HG03439 (cell line): ENCODE results near the gene THAP2.
"Not testable (repeated sequence)": the region's sequence is repeated elsewhere in the genome, so short reads cannot be mapped to it uniquely, and the experiment has no call there.

ENCODE experiments used
- ATAC-seq: cut with Tn5 transposase; IDR thresholded peaks from one replicate; pipeline ENCODE4 v1.9.1; 2021; ENCODE audit warnings: mild to moderate bottlenecking, moderate library complexity; ENCODE audit not compliant: unreplicated experiment

The THAP2 gene

DNA sequence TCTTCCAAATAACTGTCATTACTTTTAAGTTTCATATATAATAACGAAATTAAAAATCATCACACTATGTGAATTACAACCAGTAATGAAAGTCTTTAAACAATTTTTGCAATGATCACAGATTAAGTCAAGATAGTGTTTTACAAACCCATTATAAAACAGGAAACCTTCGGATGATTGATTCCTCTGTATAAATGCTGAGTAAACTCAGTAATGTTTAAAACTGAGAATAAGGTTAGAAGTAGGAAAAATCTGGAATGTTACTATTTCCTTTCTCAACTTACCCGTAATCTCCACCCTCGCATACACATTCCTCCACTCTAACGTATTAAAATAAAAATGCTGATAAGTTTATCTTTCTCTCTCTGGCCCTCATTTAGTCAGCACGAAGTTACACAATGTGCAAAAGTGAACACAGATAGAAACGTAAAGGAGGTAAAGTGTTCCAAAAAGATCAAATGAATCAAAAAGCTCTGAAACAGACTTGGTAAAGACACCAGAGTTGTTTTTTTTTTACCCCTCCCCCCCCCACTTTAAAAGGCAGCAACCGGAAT is 2.0 kb upstream of the THAP2 start:
- no peak for ATAC-seq

DNA sequence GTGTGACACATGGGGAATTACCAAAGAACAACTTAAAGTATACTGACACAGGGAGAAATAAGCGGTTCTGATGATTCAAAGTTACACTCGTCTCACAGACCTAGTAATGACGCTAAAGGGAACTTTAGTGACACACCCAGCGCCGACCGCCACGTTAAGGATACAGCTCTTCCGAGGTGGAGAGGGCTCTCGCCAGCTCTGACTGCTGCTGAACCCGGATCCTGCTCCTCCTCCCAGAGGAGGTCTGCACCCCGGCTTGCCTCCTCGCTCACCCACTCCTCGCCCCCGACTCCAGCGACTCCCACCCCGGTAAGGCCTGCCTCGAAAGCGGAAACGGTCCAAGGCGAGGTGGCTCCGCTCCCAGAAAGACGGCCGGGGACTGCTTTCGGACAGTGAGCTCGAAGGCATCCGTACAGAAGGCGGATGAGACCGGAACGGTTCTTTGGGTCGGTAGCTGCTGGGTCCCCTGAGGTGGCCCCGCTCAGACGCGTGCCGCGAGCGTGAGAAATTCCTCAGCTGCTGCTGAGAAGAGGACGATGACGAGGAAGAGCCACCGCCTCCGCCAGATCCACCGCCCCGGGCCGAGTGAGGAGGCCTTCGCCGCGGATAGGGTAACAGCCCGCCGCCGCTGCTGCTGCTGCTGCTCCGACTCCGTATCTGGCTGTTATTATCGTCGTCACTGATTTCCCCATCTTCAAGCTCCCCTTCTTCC is 1.1 kb upstream of the THAP2 start:
- peak; percentile 23 for ATAC-seq

DNA sequence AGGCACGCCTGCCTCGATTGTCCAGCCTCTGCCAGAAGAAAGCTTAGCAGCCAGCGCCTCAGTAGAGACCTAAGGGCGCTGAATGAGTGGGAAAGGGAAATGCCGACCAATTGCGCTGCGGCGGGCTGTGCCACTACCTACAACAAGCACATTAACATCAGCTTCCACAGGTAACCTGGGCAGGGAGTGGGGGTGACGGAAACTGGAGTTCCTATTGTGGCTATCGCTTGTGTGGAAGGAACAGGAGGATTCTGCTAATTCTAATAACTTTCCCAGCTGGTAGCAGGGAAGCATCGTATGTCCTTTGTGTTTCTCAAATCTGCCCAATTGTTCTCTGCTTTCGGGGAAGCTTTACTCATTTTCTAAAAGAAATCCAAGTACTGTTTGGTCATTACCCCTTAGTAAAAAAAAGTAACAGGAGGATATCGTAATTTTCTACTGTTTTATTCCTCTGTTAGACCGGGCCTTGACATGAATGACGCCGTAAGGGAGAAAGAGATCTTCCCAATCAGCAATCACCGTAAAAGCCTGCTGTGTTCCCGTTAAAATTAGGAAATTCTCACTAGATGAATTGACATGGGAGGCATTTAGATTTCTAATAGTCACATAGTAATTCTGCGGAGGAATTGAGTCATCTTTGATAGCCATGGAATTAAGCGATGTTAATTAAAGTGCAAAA is 449 bp downstream of the THAP2 start:
- ATAC-seq: peak; percentile 17

DNA sequence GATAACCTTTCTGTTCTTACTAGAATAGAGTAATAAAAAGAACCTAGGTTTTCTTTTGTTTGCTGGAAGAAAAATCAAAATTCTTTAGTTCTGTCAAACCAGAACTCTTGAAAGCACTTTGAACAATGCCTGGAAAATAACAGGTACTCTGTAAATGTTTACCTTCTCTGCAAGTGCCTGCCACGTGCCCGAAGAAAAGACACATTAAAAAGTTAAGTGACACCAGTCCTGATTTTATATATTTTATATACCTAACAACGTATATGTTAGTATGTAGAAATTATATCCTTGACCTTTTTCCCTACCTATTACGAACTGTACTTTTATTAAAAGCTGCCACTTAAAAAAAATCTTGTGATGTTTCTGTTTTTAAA is 976 bp downstream of the THAP2 start:
- no peak for ATAC-seq

DNA sequence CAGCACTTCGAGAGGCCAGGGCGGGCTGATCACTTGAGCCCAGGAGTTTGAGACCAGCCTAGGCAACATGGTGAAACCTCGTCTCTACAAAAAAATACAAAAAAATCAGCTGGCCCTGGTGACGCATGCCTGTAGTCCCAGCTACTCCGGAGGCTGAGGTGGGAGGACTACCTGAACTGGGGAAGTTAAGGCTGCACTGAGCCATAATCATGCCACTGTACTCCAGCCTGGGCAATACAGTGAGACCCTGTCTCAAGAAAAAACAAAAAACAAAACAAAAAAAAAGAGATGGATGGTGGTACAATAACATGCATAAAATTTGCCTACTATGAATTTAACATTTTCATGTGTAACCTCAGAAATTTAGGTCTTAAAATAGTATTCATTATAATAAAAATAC is 2.2 kb downstream of the THAP2 start:
- ATAC-seq: no peak

DNA sequence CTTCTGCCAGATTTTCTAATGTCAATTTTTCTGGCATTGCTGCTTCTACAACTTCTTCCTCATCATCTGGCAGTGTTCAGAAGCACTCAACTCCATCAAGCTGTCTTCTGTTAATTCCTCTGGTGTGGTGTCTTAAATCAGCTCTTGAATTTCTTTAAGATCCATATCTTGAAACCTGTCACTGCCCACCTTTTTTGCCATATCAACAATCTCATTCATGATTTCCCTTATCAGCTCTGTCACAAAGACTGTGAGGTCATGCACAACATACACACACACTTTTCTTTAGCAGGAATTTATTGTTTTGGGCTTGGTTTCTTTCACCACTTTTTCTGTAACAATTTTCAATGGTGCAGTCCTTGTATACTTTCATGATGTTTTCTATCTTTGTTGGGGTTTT is 7.2 kb downstream of the THAP2 start:
- ATAC-seq: no peak

DNA sequence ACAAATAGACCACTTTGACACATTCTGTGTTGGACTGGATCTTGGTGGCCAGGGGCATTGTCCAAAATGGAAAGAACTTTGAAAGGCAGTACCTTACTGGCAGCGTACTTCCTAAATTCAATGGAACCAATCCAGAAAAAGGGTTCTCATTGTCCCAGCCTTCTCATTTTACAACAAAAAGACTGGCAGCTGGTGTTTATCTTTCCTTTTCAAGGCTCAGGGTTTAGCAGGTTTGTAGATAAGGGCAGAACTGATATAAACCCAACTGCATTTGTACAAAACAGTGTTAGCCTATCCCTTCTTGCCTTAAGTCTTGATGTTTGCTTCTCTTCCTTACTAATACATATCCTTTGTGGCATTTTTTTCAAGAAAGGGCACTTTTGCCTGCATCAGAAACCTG is 7.7 kb downstream of the THAP2 start:
- no peak for ATAC-seq

DNA sequence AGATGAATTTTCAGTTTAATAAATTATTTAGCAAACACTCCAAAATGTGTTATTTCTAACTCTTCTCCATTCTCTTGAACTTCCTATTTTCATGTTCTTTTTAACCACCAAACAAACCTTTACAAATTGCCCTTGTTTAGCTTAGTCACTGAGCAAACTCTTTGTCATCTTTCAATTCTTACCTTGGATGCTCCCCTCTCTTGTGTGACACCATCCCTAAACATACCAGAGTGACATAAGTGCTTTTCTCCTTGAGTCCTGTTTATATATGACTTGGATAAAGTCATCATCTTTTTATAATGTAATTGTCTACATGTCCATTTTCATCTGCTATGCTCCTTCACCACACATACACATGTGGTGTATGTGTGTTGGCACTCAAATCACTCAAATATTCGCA is 18.4 kb downstream of the THAP2 start:
- no peak for ATAC-seq

DNA sequence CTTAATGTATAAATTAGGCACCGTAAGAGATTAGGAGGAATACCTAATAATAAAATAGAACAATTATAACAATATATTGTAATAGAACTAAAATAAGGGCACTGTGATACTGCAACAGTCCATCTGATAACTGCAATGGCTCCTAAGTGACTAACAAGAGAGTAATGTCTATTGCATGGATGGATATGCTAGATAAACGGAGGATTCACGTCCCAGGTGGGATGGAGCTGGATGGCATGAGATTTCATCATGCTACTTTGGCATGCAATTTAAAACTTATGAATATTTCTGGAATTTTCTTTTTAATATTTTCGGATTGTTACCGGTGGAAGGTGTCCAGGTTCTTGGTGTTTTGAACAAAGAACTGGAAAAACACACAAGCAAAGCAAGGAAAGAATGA is 19.5 kb downstream of the THAP2 start:
- no peak for ATAC-seq

DNA sequence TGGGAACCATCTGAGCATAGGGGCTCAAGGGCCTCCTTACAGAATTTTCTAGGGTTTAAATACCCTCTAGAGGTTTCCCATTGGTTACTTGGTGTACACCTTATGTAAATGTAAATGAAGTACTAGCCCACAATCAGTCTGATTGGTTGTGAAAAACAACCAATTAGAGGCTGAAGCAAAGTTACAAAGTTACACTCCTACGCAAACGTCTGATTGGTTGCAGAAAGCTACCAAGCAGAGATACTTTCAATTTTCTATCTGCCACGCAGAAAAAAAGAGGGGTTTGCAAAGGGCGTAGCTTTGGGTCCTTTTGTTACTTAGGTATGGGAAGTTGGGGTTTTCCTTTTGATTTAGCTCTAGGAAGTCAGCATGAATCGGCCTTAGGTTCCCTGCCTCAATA is 20.0 kb downstream of the THAP2 start:
- no peak for ATAC-seq

DNA sequence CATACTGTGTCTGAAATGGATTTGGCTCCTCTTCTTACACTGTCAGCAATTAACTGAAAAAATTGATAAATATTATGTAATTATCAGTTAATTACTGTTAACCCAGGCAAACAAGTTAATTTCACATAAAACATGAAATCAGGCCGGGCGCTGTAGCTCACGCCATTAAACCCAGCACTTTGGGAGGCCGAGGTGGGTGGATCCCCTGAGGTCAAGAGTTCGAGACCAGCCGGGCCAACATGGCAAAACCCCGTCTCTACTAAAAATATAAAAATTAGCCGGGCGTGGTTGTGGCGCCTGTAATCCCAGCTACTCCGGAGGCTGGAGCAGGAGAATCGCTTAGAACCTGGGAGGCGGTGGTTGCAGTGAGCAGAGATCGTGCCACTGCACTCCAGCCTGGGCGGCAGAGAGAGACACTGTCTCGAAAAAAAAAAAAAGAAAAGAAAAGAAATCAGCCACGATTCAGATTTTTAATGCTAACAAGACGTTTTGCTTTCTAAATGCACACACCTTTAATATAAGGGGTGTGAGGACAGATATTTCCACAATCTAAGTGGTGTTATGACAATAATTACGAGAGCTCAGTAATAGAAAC is 21.3 kb downstream of the THAP2 start:
- no peak for ATAC-seq

DNA sequence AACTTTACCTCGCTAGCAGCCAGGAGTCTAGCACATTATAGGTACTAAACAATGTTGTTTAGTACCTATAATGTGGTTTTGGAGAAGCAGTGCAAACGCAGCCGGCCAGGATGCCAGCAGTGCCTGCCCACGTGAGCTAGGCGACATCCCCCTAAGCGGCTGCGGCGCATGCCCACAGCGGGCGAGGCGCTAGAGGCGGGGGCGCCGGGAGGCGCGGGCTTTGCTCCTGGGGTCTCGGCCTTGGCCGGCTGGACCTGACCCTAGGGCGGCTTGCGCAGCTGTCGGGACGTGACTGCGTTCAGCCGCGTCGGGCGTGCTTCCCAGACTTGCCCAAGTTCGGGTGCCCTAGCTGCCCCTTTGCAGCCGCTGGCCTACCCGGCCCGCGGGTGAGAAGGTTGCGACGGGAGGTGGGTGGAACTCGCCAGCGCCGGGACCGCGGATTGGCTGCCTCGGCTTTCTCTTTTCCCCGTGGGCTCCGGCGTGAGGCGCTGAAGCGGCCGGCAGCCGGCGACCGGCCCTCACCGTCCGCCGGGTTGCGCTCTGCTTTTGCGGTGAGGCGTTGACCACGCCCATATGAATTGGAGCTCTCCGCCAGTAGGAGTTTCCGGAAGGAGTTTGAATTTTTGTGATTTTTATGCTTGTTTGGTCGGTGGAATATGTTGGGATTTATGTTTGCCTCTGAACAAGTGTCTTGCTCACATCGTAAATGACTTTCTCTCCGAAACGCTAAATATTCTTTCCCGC is 22.0 kb downstream of the THAP2 start, which contains the start of gene TMEM19:
Gene TMEM19, plus strand, starts transcription at position 169 of the 744 bp plus-strand sequence. CDS start 599 bp downstream, outside the sequence.
- ATAC-seq: peak; percentile 93

DNA sequence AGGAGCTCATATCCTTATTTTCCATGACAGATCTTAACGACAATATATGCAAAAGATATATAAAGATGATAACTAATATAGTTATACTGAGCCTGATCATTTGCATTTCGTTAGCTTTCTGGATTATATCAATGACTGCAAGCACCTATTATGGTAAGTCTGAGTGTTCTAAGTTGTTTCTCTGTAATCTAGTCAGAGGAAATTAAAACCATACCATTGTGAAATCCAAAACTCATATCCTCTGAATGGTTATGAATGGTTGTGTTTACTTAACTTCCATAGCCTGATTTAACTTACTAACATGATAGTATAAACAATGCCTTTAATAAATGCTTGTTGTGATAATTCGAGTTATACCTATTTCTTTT is 22.5 kb downstream of the THAP2 start:
- peak; percentile 3 for ATAC-seq

DNA sequence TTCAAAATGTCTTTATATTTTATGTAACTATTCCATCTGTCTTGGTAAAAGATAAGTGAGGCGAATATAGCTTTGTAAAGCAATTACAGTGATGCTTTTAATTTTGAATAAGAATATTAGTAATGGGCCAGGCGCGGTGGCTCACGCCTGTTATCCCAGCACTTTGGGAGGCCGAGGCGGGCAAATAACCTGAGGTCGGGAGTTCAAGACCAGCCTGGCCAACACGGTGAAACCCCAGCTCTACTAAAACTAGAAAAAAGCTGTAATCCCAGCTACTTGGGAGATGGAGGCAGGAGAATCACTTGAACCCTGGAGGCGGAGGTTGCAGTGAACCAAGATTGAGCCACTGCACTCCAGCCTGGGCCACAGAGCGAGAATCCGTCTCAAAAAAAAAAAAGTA is 23.1 kb downstream of the THAP2 start:
- ATAC-seq: not testable (repeated sequence)

DNA sequence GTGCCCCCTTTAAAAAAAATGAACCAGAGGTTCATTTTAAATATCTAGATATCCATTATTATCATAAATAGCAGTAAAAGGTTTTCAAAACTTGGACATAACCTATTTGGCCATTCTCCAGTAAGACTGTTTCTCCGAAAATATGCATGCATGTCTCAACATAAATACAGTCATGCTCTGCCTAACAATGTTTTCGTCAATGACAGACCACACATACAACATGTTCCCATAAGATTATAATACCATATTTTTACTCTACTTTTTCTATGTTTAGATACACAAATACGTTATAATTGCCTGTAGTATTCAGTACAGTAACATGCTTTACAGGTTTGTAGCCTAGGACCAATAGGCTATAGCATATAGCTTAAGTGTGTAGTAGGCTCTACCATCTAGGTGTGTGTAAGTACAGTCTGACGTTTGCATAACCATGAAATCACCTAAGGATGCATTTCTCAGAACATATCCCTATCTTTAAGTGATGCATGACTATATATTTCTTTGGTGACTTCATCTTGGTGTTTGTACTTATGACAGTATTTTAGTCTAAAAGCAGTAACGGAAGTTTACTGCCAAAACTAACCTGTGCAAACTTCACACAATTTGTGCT is 25.0 kb downstream of the THAP2 start:
- ATAC-seq: no peak

DNA sequence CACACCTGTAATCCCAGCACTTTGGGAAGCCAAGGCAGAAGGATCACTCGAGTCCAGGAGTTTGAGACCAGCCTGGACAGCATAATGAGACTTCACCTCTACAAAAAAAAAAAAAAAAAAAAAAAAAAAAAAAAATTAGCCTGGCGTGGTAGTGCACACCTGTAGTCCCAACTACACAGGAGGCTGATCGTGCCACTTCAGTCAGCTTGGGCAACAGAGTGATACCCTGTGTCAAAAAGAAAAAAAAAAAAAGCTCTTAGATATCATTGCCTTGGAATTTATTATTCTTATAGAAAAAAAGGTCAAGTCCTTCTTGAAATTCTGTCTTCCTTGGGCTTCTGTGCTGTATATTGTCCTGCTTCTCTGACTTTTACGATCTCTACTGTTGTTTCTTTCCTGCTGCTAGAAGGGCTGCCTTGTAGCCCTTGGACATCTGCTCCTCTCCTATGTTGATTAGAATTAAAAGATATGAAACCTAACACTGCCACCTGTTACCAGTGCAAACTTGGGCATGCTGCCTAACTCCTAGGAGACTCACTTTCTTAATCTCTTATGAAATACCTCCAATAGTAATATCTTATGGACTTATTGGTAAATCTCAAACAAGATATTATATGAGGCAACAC is 27.5 kb downstream of the THAP2 start:
- ATAC-seq: no peak

DNA sequence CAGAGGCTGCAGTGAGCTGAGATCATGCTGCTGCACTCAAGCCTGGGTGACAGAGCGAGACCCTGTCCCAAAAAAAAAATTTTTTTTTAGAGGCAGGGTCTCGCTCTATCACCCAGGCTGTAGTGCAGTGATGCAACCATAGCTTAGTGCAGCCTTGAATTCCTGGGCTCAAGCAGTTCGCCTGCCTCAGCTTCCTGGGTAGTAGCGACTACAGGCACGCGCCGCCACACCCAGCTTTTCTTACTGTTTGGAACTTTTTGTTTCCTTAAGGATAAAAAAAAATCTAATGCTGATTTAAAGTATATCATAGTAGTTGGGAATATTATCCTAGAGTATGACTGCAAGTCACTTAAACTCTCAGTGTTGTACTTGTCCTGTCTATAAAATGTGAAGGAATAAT is 29.0 kb downstream of the THAP2 start:
- no peak for ATAC-seq

DNA sequence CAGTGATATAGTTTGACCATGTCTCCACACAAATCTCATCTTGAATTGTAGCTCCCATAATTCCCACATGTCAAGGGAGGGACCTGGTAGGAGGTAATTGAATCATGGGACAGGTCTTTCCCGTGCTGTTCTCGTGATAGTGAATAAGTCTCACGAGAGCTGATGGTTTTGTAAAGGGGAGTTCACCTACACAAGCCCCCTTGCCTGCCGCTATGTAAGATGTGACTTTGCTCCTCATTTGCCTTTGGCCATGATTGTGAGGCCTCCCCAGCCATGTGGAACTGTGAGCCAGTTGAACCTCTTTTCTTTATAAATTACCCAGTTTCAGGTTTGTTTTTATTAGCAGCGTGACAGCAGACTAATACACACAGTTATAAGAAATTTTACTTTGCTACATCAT is 29.6 kb downstream of the THAP2 start:
- peak; percentile 9 for ATAC-seq

DNA sequence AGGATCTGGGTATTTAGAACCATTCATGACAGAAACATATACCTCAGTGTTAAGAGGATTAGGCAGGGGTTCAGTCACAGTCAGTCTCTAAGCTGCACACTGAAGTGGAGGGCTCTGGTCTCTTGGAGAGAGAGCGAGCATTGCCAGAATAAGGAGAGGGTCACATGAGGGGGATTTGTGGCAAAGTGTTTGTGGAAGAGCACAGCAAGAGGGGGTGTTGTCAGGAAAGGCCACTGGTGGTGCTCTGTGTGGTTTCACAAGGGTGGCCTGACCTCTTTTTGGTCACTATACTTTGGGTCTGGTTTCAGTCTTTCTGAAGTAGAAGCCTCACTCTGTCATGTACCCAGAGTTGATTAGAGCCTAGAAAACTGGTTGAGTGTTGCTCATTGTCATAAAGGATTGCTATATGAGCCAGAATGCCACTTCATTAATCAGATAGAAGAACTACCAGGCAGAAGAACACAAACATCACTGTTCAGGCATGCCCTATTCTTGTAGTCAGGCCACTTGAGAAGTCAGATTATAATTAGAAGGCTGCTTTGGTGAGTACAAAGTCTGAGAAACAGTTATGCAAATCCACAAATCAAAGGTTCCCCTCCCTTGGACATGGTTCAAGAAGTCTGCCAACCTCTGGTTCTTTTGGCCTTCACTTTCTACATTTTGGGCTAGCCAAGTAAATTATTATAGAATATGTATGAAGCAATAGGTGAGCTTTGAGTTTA is 30.2 kb downstream of the THAP2 start:
- peak; percentile 90 for ATAC-seq

DNA sequence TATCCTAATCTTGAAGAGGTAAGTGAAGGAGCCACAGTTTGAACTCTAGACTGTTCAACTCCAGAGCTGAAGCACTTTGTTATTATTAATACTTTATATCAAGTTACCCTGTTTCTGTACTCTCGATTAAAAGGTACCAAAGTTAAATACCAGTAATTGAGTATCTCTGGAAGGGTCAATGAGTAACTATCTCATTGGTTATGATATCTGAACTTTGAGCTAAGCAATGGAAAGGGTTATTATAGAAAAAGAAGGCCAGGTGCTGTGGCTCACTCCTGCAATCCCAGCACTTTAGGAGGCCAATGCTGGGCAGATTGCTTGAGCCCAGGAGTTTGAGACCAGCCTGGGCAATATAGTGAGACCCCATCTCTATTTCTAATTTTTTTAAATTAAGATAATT is 31.7 kb downstream of the THAP2 start:
- ATAC-seq: no peak
